ENCODE results near the gene TMEM272.
A peak's percentile ranks its signal among the peaks of the same experiment; 100 is the strongest.

The TMEM272 gene

DNA sequence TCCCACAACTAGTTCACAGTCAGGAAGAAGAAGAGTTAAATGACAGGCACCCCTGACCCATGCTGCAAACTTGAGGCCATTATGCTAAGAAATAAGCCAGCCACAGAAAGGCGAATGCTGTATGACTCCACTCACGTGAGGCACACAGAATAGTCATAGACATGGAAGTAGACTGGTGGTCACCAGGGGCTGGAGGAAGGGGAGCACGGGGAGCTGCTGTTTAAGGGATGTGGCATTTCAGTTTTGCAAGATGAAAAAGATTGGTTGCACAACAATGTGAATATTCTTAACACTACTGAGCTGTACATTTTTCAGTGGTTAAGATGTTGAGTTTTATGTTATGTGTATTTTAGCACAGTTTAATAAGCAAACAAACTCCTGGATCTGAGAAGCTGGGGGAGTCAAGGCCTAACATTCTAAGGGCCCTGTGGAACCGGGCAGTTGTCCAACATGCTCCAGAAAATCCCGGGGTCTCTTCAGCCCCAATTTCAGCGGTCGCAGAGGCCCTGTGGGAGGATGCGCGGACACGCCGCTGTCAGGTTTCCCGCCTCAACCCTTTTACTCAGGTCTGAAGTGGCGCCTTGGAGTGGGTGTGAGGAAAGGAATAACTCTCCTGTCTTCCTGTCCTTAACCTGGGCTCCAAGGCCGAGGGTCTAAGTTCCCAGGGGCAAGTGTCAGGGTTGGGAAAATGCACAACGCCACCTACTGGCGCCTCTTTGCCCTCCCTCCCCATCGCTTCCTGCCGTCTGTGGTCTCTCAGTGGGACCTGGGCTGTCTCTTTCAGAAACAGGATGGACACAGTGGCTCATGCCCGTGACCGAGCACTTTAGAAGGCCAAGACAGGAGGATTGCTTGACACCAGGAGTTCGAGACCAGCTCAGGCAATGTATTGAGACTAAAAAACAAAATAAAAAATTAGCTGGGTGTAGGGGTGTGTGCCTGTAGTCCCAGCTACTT, 4.4 kb upstream of the TMEM272 start:
- no peak for DNase-seq

DNA sequence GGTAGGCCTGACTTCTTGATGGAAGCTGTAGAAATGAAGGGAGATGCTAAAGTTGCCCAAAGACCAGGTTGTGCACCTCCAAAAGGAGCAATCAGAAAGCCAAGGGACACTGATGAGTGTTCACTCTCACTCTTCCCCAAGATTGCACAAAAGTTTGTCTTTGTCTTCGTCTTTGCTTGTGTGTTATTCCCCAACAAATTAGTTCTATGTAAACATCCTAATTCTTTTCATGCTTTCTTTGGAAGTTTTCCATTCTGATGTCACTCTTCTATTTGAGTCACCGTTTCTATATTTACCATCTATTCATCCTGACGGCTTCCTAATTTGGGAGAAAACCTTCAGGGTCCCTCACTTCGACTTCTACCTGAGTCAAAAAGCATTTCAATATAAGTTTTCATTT, 3.7 kb upstream of the TMEM272 start:
- no peak for DNase-seq

DNA sequence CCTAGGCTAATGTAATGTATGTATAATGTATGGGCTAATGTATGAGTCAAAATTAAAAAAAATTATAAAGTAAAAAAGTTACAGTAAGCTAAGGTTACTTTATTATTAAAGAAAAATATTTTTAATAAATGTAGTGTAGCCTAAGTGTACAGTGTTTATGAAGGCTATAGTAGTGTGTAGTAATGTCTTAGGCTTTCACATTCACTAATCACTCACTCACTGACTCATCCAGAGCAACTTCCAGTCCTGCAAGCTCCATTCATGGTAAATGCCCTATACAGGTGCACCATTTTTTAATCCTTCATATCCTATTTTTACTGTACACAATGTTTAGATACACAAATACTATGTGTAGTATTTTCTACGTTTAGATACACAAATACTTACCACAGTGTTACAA, 1.8 kb upstream of the TMEM272 start:
- no peak for DNase-seq

- DNase-seq = no peak
Measured at GRCh38 chr13:51845574-51846318, 769 bp upstream of the TMEM272 start.

- DNase-seq = no peak
Measured at GRCh38 chr13:51843529-51843928, 1.4 kb downstream of the TMEM272 start.

DNA sequence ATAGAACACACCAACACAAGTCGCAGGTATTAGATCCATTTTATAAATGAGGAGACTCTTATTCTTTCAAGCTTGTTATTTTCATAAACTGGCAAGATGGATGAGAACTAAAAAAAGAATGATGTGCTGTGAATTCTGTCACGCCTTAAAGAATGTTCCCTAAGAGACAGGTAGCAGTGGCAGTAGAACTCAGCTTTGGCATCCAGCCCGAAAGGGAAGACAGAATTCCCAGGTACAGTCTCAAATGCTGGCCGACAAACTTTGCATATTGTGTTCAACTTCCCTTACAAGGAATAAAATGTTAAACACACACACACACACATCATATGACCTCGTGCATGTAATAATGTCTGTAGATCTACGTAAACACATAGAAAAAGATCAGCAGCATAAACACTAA, 3.2 kb downstream of the TMEM272 start:
- no peak for DNase-seq

GRCh38 chr13:51840917-51841316, 4.1 kb downstream of the TMEM272 start:
- DNase-seq = no peak

DNA sequence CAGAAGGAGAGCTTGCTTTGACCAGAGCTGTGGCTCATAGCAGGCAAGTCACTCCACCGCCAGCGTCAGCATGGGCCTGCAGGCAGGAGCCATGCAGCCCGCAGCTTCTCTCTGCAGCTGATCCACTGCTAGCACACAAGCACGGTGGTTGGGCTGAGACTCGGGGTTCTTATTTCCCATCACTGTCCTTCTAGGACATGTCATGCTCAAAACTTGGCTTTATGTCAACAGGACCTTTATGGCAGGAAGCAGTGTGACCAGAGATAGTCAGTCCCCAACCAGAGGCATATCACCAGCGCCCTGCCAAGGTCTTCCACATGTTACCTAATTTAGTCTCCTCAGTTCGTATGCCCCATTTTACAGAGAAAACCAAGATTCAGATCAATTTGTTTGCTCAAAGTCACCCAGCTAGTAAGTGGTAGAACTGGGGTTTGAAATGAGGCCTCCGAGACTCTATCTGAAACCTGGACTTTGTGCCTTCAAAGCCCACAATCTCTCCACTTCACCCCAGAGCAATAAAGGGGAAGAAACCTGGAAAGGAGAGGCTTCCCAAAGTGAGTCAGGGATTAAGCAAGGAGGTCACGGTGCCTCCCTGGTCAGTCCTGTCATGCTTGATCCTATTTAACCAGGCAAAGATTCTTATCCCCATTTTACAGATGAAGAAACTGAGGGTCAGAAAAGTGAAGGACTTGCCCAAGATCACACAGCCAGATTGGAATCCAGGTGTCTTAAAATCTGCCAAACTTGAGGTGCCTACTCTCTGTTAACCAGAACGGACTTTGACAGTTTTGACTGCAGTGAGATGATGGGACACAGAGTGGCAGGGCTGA, 5.1 kb downstream of the TMEM272 start:
- no peak for DNase-seq

GRCh38 chr13:51838240-51838846, 6.6 kb downstream of the TMEM272 start:
- DNase-seq = no peak

- no peak for DNase-seq
Measured at GRCh38 chr13:51837016-51837415, 8.0 kb downstream of the TMEM272 start.

- no peak for DNase-seq
Measured at GRCh38 chr13:51834581-51835171, 10.3 kb downstream of the TMEM272 start.

DNA sequence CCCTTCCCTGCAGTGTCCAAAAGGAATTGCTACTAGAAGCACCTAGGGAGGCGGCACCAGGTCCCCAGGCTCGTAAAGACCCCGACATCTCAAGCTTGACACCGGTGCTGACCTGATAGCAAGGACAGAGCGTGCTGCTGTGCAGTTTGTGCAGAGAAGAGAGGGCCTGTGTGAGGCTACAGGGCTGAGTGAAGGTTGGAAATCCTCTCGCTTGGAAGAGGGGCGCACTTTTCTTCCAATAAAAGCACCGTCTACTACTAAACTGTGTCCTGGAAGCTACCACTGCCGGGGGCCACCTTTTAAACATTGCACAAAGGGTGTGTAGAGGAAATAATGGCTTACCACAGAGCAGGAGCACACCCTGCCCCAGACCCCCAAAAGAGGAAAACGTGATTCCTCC, 11.0 kb downstream of the TMEM272 start:
- DNase-seq = no peak

DNA sequence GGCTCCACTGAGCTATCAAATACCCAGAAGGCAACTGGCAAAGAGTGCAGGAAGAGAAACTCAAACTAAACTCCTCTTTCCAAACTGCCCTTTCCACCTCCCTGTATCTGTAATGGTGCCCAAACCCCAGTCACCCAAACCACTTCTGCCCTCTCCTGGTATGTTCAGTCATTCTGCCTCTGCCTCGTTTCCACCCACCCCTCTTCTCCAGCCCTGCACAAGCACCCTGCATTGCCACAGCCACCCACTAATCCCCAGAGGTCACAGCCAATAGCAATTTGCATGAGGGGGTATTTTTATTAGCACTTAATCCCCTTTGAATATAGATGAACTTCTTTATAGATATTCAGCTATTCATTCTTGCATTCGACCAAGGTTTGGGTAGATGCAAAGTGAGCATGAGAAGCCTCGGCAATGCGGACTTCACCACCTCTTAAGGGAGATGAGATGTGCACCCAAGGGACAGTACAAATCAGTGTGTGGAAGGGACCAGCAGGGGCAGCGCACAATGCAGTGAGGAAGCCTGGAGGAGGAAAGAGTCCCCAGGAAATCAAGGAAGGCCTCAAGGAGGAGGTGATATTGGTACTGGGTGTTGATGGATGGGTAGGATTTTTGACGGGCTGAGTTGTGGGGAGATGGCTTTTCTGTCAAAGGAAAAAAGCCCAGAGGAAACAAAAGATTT, 12.4 kb downstream of the TMEM272 start:
- peak; percentile 72 for DNase-seq

GRCh38 chr13:51831519-51831918, 13.5 kb downstream of the TMEM272 start:
- no peak for DNase-seq

DNA sequence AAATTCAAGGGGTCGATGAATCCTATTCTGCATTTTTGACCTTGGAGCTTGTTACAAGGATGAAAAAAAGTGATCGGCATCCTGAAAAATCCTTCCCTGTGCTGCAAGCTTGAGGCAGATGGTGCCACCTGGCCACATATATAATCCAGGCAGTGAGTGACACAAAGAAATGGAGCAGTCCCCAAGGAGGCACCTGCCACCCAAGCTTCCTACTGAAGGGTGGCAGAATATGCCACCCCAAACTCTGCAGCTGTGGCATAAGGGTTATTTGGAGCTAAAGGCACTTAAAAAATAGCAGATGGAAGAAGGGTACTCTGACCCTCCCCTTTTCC, 15.4 kb downstream of the TMEM272 start:
- DNase-seq = no peak

DNA sequence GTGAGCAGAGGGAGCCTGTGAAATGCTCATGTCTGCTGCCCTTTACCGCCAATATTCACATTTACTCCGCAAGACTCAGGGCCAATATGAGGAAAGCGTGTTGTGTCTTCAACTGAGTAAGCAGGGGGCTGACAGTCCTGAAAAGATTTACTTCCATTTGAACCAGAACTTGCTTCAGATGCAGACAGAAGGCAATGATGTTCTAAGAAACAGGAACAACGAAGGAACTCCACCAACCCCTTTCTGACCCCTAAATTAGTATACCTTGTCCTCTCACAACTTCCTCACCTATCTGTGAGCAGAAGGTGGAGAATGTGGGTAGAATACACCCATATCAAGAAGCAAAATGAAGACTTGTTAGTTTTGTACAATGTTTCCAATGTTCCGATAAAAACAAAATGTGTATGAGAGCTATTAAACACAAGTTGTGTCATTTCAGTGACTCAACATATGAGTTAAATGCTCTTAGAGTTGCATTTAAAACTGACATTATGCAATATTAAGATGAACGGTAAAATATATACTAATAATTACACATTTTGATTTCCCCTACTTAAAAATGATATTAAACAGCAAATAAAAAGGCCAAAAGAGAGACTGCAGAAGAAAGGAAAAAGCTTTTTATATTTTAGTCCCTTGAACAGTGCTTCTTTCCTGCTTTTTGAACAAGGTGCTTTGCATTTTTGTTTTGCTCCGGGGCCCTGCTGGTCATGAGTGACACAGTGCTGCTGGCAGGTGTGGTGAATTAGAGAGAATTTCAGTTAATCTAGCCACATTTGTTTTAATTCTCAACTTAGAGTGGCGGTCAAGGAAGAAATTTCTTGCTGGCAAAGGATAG, 16.0 kb downstream of the TMEM272 start:
- no peak for DNase-seq

GRCh38 chr13:51827254-51827653, 17.7 kb downstream of the TMEM272 start:
- no peak for DNase-seq

- no peak for DNase-seq
Measured at GRCh38 chr13:51826606-51827005, 18.4 kb downstream of the TMEM272 start.

- no peak for DNase-seq
Measured at GRCh38 chr13:51825681-51826254, 19.2 kb downstream of the TMEM272 start.

- DNase-seq = peak; percentile 83
Measured at GRCh38 chr13:51825165-51825592, 19.8 kb downstream of the TMEM272 start.

Data from CD4-positive, alpha-beta T cell treated with Interleukin-4 for 4 hours (primary cell).